SIG-M5 treated with dmso at 0.1 percent for 504 hours (cell line): ENCODE results near the gene UTP11.
A peak's percentile ranks its signal among the peaks of the same experiment; 100 is the strongest.

Source experiments
- DNase-seq: peaks from one replicate; lab custom pipeline; 2025; ENCODE audit not compliant: unreplicated experiment; lab: John Stamatoyannopoulos, UW

Gene UTP11

DNA sequence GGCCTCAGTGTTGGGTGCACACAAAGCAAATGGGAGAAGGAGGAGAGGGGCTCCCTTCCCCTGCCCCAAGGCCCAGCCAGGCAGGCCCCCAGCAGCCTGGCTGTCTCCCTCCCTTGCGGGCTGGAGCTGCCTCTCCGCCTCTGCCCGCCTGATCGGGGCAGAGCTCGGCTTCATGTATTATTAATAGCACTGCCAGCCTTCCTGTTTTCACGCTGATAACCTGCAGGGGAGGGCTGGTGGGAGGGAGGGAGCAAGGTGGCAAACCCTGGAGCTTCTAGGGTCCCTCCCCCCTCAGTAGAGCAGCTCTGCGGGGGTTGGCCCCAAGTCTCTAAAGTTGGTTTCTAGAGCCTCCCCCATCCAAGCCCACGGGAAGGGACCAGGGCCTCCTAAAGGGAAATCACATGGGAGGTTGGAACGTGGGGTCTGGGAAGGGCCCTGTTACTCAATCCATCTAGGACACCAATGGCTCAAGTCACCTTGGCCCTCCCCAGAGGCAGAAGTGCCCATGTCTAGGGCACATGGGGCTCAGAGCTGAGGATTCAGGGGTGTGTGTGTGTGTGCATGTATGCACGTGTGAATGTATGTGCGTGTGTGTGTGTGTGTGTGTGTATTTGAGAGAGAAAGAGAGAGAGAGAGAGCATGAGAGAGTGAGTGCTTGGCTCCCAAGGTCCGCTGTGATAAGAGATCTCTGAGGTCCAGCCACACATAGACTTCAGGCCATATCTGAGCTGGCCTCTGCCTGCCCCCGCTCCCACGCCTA, 55.9 kb downstream of the UTP11 start:
- DNase-seq, result no peak

DNA sequence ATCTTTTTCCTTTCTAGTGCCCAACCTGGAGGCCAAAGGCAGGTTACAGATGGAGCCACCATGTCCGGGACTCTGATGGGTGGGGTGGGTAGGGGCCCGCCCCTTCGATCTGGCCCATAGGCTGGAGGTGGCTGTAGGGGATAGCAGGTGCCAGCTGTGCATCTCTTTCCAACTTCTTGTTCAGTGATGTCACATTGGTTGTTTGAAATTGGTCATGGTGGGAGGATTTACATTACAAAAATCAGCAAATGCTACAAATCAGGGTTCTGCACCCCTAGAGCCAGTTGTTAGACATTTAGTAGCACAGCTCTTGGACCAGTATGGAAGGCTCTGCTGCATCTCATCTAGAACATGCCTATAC, 56.4 kb downstream of the UTP11 start:
- DNase-seq, result no peak

- peak; percentile 38 for DNase-seq
These were observed 59.0 kb downstream of the UTP11 start for GRCh38 chr1:38071312-38072256.

DNA sequence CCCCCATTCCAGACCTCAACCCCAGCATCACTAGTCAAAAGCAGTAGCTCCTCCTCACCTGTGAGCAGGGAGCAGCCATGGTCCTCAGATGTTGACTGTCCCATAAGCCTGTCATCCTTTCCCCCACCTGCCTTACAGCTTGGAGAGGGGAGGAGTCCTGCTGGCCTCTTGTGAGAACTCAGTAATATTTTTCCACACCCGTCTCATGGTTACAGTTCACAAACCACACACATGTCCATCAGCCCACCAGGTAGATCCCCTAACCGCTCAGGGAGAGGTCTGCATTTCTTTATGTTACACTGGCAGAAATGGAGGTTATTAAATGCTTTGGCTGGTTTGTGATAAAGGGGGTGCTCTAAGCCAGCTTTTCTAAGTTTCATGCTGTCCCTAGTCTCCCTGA, 60.3 kb downstream of the UTP11 start:
- no peak for DNase-seq

GRCh38 chr1:38073534-38074301, 61.2 kb downstream of the UTP11 start:
- DNase-seq, result no peak

- no peak for DNase-seq
These were observed 61.8 kb downstream of the UTP11 start for GRCh38 chr1:38074302-38074677.
